Gastroesophageal sphincter (tissue), 3 donors: Measurements from ENCODE around the gene ZNF418.

Source experiments
- CTCF ChIP-seq, 4 experiments: fragments of 200-600 bp in 2 of 4; fragments of 450-650 bp in 2 of 4; sonication (generic) in 1 of 4; IDR thresholded peaks; one replicate each; pipeline ENCODE4 v1.5.1; 2017 to 2019; ENCODE audit warnings: antibody characterized with exemption in 4 of 4, mild to moderate bottlenecking in 2 of 4, moderate library complexity in 2 of 4
- POLR2A ChIP-seq, 2 donors: fragments of 450-650 bp; IDR thresholded peaks; one replicate each; pipeline ENCODE4 v1.6.1; 2017; ENCODE audit warnings: antibody characterized with exemption in 2 of 2, mild to moderate bottlenecking in 2 of 2, moderate library complexity in 1 of 2

- TF ChIP-seq CTCF (IDR thresholded peaks at IDR 0.05): no peak
- no peak for TF ChIP-seq POLR2A (IDR thresholded peaks at IDR 0.05)
Observed at GRCh38 chr19:57888107-57888559, 47.1 kb downstream of the ZNF418 start.
